Ovary (tissue), 3 donors: ENCODE data around the gene IL12A.

ENCODE experiments used
- POLR2A ChIP-seq: fragments of 450-650 bp; IDR thresholded peaks from one replicate; pipeline ENCODE4 v1.6.1; 2017; ENCODE audit warnings: antibody characterized with exemption, mild to moderate bottlenecking, moderate library complexity
- TF ChIP-seq, protein P1 (sequence below), 3 donors: fragments of 450-650 bp in 2 of 3; fragments of 200-600 bp in 1 of 3; IDR thresholded peaks; one replicate each; pipeline versions ENCODE4 v1.5.1 to v1.8.0; 2016 to 2022; ENCODE audit warnings: antibody characterized with exemption in 3 of 3, mild to moderate bottlenecking in 1 of 3
- donor health status: DM: no; HTN: no; CAD: no.

DNA sequence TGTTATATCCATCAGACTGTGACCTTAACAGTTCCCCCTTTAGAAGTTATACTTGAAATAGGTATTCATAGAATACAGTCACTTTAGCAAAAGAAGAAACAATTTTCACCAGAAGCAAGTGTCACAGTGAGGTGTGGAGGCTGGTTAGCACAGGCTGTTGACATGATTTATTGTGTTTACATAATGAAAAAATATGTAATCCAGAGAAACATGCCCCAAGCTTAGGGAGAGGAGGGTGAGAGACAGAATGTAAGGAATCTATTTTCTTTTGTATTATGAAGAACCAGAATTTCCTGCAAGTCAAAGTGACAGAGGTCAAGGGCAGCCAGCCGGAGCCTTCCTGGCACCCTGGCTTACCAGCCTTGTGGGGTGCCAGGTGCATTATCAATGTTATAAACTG is 4.0 kb downstream of the IL12A start:
- TF ChIP-seq, protein P1, sequence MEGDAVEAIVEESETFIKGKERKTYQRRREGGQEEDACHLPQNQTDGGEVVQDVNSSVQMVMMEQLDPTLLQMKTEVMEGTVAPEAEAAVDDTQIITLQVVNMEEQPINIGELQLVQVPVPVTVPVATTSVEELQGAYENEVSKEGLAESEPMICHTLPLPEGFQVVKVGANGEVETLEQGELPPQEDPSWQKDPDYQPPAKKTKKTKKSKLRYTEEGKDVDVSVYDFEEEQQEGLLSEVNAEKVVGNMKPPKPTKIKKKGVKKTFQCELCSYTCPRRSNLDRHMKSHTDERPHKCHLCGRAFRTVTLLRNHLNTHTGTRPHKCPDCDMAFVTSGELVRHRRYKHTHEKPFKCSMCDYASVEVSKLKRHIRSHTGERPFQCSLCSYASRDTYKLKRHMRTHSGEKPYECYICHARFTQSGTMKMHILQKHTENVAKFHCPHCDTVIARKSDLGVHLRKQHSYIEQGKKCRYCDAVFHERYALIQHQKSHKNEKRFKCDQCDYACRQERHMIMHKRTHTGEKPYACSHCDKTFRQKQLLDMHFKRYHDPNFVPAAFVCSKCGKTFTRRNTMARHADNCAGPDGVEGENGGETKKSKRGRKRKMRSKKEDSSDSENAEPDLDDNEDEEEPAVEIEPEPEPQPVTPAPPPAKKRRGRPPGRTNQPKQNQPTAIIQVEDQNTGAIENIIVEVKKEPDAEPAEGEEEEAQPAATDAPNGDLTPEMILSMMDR (IDR thresholded peaks at IDR 0.05), result no peak
- TF ChIP-seq POLR2A, result no peak
